Measurements from ENCODE around the gene GRM2.

Gene GRM2

GRCh38 chr3:51706021-51706485, 815 bp upstream of the GRM2 start:
- DNase-seq, result no peak

GRCh38 chr3:51708216-51708845, 1.5 kb downstream of the GRM2 start:
- no peak for DNase-seq

GRCh38 chr3:51709004-51709420, 2.1 kb downstream of the GRM2 start:
- DNase-seq, result no peak

GRCh38 chr3:51709675-51710074, 2.8 kb downstream of the GRM2 start:
- DNase-seq, result no peak

GRCh38 chr3:51710631-51711351, 3.9 kb downstream of the GRM2 start:
- DNase-seq, result no peak

- no peak for DNase-seq
Observed at GRCh38 chr3:51711352-51712037, 4.6 kb downstream of the GRM2 start.

GRCh38 chr3:51712038-51712420, 5.2 kb downstream of the GRM2 start:
- no peak for DNase-seq

GRCh38 chr3:51712511-51712931, 5.7 kb downstream of the GRM2 start:
- no peak for DNase-seq

- DNase-seq, result no peak
Observed at GRCh38 chr3:51712963-51713362, 6.1 kb downstream of the GRM2 start.

GRCh38 chr3:51715231-51715976, 8.5 kb downstream of the GRM2 start:
- DNase-seq, result no peak

- DNase-seq, result no peak
Observed at GRCh38 chr3:51715977-51716294, 9.1 kb downstream of the GRM2 start.

GRCh38 chr3:51716805-51717204, 9.9 kb downstream of the GRM2 start:
- no peak for DNase-seq

- no peak for DNase-seq
Observed at GRCh38 chr3:51717446-51717845, 10.6 kb downstream of the GRM2 start.

GRCh38 chr3:51717947-51718346, 11.1 kb downstream of the GRM2 start:
- DNase-seq, result no peak

GRCh38 chr3:51718547-51719409, 11.9 kb downstream of the GRM2 start:
- peak; percentile 49 for DNase-seq

- DNase-seq, result no peak
Observed at GRCh38 chr3:51719410-51720025, 12.7 kb downstream of the GRM2 start.

GRCh38 chr3:51720292-51721061, 13.6 kb downstream of the GRM2 start:
- DNase-seq, result no peak

GRCh38 chr3:51721062-51721745, 14.3 kb downstream of the GRM2 start:
- DNase-seq, result no peak

GRCh38 chr3:51722362-51722761, 15.5 kb downstream of the GRM2 start:
- no peak for DNase-seq

- no peak for DNase-seq
Observed at GRCh38 chr3:51727500-51727899, 20.6 kb downstream of the GRM2 start.

All from stimulated activated CD4-positive, alpha-beta T cell treated with anti-CD3 and anti-CD28 coated beads, Interleukin-4, amount 100 ng/mL, for 24 hours (primary cell).